HG03108 (cell line): ENCODE data around the gene ASB15.
"Not testable (repeated sequence)": the region's sequence is repeated elsewhere in the genome, so short reads cannot be mapped to it uniquely, and the experiment has no call there.

Experiments used
- ATAC-seq: cut with Tn5 transposase; IDR thresholded peaks from one replicate; pipeline ENCODE4 v1.9.1; 2021; ENCODE audit warnings: moderate library complexity; ENCODE audit not compliant: unreplicated experiment

ASB15 gene

DNA sequence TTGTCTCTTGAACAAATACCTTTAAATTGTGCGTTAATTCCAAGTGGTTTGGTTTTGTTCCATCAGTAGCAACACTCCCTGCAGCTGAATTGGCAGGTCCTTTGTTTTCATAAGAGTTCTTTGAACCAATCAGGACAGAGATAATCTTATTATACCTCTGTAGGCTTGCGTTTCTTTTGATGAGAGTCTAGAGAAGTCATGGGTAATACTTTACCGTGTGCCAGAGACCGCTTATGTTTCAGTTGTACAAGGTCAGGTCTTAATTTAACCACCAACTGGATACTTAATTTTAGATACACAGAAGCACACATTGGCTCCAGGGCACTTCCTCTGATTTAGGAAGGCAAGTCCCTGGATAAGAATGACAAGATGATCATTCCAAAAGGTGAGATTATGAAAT, at the start of gene ASB15:
Gene ASB15, plus strand, starts transcription at position 292 of the 400 bp plus-strand sequence. CDS start 12,682 bp downstream, outside the sequence.
- ATAC-seq, result no peak

DNA sequence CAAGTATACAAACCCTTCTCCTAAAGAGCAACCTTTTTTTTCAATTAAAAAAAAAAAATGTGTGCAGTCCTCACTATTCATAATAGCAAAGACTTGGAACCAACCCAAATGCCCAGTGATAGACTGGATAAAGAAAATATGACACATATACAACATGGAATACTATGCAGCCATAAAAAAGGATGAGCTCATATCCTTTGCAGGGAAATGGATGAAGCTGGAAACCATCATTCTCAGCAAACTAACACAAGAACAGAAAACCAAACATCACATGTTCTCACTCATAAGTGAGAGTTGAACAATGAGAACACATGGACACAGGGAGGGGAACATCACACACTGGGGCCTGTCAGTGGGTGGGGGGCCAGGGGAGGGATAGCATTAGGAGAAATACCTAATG, 49.5 kb upstream of the ASB15 start:
- ATAC-seq, result not testable (repeated sequence)

DNA sequence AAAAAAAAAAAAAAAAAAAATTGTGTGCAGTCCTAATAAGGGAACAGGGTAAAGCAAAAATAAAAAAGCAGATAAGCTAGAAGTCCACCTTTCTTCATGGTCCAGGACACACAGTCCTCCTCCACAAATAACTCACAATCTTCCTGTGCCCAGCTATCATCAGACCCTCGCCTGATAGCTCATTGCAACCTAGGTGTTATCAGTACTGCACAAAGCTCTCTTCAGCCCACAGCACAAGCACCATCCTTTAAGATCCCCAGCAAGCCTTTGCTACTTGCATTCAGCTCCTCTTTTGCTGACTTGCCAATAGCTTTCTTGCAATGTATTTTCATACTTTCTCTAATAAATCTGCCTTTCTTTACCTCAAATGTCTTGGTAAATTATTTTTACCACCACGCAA, 49.0 kb upstream of the ASB15 start:
- ATAC-seq, result no peak

DNA sequence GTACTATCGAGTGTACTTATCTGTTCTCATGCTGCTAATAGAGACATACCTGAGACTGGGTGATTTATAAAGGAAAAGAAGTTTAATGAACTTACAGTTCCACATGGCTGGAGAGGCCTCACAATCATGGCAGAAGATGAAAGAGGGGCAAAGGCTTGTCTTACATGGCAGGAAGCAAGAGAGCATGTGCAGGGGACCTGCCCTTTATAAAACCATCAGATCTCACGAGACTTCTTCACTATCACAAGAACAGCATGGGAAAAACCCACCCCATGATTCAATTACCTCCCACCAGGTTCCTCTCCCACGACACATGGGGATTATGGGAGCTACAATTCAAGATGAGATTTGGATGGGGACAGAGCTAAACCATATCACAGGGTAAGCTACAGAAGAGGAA, 48.5 kb upstream of the ASB15 start:
- ATAC-seq, result no peak

DNA sequence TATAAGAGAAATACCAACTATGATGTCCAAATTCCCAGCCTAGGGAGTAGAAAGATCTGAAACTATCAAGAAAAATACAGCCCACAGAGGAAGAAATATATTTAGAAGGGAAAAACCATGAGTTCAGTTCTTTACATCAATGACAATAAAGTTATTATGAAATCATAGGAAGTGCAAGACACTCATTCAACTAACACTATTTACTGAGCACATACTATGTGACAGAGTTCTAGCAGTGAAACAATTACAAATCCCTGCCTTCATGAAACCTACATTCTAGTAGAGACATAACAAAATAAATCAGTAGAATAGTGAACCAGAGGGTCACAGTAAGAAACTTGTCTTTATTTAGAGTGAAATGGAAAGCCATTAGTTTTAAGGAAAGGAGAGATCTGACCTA, 46.1 kb upstream of the ASB15 start:
- ATAC-seq, result no peak

DNA sequence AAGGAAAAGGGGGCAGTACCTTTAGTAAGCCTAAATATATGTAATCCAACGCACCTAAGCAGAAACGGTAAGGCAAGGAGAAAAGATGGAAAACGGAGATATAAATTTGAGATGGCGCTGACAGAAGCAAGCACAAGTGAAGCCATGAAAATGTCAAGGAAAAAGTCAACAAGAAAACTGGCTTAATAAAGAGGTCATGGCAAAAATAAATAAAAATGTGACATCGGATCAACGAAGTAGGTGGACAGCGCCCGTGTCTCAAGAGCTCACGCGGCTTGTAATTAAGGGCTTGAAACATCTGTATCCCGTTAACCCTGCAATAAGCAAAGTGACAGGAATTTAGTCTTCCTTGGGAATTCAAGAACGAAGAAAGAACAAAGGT, 44.6 kb upstream of the ASB15 start:
- ATAC-seq, result no peak

DNA sequence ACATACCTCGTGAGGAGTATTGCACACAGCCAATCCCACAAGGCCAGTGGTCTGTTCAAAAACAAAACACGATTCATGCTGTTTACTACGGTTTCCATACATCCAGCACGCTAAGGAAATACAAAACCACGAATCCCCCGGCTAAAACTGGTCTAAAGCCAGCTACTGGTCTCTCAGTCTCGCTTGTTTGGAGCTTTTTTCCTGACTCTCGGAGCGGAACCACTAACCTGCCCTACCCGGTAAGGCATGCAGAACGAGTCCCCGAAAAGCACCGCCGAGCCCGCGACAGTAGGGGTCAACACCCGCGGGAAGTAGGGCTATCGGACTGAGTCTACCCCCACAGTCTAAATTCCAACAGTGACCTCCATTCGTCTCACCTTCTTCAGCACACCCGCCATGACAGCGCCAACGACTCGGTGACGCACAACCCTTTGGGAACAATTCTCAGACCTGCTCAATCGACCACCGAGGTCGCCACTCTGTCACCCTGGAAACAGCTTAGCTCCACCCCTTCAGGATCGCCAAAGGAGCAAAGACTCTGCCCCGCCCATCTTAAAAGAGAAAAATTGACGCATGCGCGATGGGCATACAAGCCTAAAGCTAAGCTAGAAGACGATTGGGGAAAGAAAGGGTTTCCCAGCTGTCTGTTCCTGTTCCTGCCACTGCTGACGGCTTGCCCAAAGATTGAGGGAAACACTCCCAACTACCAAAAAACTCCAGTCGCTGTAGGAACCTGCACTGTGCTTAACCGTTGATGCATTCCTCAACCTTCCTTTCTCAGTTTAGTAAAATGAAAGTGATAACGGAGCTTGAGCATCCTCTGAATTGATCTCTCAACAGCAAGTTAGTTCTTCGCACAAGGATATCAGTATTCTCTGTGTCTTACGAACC, 44.0 kb upstream of the ASB15 start, which contains the start of gene NDUFA5:
Gene NDUFA5, minus strand, starts transcription at position 421 of the 891 bp plus-strand sequence. Its CDS starts 23 bp downstream, at position 398.
- ATAC-seq, result peak; percentile 97

DNA sequence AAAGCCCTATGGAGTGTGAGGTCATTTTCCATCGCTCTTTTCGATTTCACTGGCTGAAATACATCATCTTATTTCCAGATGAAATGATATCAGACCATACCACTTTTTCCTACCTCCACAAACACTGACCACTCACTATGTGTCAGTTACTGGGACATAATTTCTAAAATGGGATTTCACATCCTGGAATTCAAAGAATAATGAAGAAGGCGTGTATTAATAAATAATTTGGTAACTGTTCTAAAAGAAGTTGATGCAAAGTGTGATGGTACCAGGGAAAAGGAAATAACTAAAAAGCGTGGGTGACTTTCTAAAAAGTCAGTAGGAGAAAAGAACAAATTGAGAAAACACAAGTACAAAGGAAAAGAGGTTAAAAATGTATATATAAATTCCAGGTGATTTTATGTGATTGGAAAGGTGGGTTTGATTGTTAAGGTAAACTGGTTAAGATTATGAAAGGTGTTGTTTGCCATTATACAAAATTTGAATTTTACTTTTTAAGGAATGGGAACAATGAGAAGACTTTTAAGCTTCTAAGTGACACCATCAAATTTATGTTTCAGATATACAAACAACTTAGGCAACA, 43.2 kb upstream of the ASB15 start:
- no peak for ATAC-seq

DNA sequence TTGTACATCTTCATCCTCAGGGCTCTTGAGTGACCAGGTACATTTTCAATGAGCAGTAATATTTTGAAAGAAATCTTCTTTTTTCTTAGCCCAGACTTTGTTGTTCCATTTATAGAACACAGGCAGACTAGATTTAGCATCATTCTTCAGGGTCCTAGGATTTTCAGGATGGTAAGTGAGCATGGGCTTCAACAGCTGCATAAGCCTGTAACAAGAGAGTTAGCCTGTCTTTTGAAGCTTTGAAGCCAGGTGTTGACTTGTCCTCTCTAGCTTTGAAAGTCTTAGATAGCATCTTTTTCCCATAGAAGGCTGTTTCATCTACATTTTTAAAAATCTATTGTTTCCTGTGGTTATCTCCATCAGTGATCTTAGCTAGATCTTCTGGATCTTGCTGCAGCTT, 39.5 kb upstream of the ASB15 start:
- no peak for ATAC-seq

DNA sequence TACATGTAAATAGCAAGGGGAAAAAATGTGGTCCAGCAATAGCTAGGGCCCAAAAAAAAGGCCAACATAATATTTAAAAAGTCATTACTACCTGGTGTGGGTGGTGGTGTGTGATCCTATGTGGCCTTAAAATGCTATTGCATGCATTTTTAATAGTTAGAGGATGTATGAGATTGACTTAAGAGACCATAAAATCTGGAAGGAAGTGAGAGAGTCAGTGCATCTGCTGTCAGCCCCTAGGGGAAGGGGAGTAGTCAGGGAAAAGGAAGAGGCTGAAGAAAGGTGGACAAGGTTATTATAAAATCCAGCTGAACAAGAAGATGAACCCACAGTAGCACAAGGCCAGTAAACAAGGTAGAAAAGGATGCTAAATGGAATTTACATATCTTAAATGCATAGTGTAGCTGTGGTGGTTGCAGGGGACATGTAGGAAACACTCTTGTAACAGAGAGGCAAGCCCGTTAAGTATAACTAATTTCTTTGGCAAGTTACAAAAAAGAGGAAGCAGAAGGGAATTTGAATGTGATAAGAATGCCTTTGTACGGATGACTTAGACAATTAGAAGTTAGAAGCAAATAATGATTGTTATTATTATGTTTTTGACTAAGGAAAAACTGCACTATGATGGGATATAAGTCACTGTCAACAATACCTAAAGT, 32.1 kb upstream of the ASB15 start:
- ATAC-seq, result no peak

DNA sequence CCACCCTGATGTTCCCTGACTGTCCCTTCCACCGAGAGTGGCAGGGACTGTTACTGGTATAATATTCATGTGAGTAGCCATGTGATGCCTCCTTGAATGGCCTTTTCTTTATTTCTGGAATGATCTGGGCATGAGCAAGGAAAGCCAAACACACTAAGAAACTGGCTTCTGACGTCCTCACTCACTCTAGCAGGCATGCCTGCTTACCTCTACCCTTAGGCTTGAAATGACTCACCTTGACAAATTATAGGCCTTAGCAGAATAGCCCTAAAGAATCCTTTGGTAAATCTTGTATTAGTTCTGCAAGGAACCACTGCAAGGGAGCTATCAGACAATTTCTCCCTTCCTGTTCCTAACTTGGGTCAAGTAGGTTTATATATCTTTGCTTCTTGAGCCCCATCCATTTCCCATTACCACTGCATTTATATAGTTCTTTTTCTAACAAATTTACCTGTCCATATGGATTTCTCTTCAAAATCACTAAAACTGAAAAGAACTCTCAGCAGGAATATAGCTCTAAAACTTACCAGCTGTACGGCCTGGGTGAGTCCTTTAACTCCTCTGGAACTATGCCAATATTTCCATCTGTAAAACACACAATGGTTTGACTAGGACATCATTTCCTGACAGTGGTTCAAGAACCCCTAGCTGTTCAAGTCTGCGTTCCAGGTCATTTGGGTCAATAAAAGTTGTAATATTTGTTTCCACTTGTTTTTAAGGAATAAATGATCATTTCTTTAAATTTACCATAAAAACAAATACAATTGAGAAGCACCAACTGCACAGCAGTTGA, 31.0 kb upstream of the ASB15 start:
- ATAC-seq, result no peak

DNA sequence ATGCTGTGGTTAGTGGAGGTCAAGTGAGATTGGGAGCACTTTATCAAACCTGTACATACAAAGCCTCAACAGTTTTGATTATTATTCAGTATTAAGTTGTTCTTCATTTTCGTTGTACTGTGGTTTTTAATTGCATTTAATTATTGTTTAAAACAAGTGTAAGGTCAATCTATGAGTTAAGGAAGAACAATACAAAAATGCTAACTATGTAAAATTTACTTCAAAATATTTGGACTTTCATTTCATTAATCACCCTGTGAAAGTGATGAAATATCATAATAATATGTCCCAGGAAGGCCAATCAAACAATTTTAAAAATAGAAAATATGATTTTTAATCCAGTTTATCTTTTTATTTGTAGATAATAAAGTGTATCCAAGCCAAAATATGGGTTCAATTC, 30.4 kb upstream of the ASB15 start:
- ATAC-seq, result no peak

DNA sequence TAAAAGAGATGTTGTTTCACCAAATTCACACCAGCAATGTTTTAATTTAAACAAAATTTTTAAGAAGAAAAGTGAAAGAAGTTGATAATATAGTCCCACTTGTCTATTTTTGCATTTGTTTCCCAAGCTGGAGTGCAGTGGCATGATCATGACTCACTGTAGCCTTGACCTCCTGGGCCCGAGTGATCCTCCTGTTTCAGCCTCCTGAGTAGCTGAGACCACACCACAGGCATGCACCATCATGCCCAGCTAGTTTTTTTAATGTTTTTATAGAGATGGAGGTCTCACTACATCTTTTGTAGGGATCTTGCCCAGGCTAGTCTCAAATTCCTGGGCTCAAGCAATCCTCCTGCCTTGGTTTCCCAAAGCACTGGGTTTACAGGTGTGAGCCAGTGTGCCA, 29.9 kb upstream of the ASB15 start:
- no peak for ATAC-seq

DNA sequence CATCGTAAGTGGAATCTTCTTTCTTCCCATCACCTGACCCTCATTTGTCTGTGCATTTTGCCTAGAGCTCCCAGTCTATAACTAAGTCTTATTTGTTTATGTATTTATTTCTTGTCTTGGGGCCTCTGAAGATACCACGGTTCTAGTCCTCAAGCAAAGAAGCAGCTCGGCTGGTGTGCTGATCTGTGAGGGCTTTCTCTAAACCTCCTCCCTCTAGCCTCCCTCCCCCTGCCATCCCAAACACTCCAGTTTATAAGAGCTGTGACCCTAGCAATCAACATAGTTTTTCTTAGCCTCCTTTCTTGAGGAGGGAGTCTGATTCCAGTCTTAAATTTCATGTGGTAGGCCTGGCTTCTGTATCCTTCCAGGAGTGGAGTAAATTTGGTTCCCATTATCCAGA, 28.3 kb upstream of the ASB15 start:
- no peak for ATAC-seq

DNA sequence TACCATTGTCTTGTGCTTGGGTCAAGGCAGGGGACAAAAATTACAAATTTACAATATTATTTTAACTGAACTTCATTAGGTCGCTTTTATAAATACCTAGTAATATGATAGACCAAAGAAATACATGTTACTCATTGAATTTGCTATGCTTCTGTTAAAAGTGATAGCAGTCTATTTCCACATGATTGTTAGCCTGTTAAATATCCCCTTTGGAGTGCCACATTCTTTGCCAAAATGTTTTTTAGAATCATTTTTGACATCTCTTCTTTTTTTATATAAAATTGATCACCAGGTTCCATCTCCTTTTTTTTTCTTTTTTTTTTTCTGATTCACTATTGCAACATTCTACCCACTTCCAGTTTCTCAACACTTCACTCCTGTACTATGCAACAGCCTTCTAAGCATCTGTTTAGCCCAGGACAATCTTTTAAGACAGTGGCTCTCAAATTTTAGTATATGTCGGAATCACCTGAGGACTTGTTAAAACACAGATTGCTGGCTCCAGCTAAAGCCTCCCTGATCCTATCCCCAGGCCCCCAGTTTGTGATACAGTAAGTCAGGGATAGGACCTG, 27.6 kb upstream of the ASB15 start:
- no peak for ATAC-seq

DNA sequence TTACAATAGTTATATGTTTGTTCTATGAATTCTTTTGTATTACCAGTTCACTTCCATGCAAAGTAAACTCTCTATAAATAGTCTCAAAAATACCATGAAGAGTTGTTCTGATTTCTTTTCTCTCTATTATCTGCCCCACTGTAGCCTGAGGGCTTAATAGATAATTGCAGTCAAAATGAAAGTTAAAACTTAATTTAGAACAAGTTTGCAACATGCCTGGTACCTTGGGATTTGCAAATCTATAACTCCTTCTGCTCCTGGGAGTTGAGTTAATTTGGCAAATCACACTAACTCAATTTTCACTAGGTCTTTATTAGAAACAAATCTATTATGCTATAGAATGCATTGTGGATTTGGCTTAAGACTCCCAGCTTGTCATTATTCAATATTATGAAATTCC, 22.2 kb upstream of the ASB15 start:
- no peak for ATAC-seq

DNA sequence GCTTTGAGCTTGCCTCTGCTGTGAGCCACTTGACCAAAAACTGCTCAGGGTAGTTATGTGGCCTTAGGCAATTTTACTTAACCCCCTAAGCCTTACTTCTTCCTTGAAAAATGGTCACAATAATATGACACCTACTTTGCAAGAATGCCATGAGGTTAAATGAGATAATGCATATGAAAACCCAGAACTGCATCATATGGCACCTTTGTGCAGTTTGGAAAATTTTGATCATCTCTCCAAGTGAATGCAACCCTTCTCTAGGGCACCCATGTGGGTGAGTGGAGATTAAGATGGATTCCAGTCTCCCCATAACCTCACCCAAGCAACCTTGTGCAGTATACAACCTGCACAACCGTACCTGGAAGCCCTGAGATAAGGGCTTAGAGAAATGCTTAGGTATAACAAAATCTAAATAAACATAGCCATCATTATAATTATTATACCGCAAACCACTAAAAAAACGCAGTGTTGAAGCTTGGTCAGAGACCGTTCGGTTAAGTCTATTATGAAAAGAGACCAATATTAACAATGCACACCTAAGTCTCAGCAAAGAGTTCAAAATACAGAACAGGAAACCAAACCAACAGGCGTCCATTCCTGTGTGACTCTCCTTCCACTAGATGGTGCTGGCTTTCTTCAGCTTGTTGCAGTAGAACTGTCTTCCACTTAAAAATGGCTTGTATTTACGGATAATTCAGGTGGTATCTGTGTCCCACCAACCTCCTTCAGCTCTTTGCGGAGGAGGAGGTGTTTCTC, 21.0 kb upstream of the ASB15 start:
- ATAC-seq, result no peak

DNA sequence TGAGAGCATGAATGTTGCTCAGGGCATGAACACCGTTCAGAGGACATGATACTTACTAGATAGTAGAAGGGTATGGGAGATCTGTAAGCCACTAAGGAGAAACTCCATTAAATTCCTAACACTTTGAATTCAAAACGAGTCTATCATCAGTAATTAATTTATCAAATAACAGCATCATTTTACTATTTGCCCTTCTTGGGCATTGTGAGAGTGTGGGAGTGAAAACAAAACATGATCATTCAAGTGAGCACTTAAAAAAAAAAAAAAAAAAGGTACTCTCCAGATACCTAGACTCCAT, 20.5 kb upstream of the ASB15 start:
- ATAC-seq, result no peak

DNA sequence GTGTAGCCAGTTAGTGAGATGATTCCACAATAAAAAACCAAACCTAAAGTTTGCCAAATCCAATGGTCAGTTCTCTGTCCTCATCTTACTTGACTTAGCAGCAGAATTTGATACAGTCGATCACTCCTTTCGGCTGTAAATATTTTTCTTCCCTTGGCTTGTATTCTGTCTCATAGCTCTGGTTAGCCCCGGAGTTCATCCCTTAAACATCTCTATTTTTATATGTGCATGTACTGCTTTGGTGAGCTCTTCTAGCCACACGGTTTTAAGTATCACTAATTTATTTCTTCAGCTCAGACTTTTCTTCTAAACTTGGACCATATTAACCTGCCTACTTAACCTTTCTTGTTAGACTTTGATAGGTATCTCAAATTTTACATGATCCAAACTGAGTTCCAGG, 17.8 kb upstream of the ASB15 start:
- no peak for ATAC-seq

DNA sequence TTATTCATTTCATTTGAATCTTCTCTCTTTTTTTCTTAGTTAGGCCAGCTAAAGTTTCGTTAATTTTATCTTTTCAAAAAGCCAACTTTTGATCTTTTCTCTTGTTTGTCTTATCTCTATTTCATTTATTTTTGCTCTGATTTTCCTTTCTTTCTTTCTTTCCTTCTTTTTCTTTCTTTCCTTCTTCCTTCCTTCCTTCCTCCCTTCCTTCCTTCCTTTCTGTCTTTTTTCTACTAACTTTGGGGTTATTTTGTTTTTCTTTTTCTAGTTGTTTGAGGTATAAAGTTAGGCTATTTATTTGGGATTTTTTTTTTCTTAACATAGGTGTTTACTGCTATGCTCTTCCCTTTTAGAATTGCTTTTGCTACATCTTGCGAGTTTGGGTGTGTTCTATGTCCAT, 13.2 kb upstream of the ASB15 start:
- no peak for ATAC-seq
